ENCODE results near the gene ING3.
A peak's percentile ranks its signal among the peaks of the same experiment; 100 is the strongest.

ING3 gene, protein sequence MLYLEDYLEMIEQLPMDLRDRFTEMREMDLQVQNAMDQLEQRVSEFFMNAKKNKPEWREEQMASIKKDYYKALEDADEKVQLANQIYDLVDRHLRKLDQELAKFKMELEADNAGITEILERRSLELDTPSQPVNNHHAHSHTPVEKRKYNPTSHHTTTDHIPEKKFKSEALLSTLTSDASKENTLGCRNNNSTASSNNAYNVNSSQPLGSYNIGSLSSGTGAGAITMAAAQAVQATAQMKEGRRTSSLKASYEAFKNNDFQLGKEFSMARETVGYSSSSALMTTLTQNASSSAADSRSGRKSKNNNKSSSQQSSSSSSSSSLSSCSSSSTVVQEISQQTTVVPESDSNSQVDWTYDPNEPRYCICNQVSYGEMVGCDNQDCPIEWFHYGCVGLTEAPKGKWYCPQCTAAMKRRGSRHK

DNA sequence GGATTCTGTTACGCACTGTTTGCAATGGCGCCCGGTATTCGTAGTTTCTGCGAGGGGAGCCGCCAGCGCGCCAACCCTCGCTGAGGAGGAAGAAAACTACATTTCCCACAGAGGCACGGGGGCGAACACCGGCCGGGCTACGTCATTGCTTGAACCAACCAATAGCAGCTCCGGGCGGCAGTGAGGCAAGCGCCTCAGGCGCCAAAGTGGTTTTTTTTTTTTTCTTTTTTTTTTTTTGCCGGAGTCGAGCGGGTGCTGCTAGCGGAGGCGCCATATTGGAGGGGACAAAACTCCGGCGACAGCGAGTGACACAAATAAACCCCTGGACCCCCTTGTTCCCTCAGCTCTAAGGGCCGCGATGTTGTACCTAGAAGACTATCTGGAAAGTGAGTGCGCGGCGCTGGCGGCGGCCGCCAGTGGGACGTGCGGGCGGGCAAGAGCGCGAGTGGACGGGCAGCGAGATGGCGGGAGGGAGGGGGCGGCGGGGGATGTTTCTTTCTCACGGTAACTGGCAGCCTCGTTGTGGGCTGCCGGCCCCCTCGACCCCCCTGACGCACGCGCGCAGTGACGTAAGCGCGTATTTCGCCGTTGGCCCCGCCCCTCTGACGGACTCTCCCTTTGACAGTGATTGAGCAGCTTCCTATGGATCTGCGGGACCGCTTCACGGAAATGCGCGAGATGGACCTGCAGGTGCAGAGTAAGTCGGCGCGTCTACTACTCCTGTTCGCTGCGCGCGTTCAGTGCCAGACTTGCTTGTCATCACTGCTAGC, at the start of gene ING3:
Gene ING3 (plus strand): TSS at position 239 of the 770 bp plus-strand sequence. CDS start 120 bp downstream, at position 359.
- DNase-seq, result peak; percentile 81 to 99 (median 97)

DNA sequence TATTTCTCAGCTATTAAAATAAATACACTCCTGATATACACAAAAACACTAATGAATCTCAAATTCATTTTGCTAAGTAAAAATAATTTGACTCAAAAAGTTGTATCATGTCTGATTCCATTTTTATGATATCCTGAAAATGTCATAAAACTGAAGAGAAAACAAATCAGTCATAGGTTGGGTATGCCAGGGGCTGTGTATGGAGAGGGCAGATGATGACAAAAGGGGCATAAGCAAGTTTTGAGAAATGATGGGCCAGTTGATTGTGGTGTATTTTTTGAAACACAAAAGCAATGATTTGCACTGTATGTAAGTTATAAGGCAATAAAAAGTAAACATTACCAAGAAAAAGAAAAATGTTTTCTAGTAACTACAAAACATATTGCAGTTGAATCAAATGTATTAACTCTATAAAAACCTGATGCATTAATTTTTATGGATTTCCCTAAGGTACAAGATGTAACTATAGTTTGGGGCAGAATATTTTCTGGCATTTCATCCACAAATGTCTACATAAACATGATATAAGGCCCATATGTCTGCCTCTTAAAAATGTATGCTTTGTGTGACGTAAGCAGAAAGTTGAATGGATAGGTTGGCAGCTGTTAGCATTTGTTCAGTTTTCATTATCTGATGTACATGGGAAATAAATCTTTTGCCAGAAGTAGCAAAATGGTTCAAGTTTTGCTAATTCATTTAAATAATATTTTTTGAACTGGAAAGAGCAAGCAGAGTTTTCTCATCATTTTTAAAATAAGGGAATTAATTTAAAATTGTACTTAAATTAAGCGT, 35.1 kb upstream of the ING3 start:
- no peak for DNase-seq

DNA sequence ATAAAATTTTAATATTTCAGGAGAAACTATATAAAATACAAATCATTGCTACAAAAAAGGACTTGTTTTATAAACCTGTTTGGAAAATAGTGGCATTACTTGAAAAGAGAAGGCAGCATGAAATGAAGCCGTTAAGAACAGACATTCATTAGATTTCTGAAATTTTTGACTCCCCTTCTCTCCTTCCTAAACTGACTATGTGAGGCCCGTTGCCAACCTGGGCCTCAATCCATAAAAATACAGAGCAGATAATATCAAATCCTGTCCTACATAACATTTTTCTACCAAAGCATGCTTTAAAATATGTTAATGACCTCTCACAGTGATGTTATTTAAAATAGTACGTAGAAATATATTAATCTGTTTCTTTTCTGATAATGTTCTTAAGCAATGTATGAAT, 34.5 kb upstream of the ING3 start:
- DNase-seq, result no peak

DNA sequence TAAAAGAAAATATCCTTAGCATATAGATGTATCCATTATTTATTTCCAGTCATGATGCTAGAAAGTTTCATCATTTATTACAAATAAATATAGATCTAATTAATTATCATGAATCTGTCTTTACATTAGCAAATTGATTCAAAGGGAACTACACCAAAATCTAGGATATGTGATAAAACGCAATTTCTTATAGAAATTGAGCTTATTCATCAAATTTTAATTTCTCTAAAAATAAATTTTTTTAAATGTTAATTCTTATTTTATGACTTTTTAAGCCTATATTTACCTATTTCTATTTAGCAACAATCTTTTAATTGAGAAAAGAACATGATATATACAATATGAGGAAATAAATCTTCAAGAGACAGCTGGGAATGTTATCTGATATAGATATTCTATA, 34.0 kb upstream of the ING3 start:
- no peak for DNase-seq

DNA sequence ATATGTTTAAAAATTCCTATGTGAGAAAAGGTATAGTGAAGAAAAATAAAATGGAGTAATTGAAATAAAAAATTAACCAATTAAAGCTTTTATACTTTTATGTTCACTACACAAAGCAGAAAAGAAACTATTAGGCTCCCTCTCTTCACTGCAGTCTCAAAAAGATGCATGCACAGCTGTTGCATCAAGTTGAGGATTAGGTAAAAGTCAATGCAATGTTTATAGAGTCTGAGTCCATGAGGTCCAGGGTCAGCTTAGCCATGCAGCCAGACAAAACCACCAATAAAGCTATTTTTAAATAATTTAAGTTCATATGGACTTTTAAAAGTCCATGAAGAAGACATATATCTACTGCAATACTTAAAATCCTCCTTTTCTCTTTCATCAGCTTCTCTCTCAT, 31.1 kb upstream of the ING3 start:
- DNase-seq, result no peak

DNA sequence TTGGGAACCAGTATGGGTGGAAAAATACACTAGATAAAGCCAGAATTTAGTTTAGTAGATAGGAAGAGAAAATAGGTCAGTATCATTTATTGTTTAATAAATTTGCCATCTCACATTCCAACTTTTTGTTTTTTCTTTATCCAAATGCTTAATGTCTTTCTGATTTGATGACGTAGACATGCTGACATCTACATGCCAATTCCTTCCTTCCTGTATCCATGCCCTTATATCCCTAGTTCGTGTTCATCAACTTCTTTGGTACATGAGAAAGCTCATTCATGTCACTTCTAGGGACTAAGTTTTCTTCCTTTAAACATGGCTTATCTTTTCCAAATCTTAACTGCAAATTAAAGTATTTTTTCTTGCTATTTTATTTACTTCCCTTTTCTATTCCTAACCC, 30.5 kb upstream of the ING3 start:
- no peak for DNase-seq

DNA sequence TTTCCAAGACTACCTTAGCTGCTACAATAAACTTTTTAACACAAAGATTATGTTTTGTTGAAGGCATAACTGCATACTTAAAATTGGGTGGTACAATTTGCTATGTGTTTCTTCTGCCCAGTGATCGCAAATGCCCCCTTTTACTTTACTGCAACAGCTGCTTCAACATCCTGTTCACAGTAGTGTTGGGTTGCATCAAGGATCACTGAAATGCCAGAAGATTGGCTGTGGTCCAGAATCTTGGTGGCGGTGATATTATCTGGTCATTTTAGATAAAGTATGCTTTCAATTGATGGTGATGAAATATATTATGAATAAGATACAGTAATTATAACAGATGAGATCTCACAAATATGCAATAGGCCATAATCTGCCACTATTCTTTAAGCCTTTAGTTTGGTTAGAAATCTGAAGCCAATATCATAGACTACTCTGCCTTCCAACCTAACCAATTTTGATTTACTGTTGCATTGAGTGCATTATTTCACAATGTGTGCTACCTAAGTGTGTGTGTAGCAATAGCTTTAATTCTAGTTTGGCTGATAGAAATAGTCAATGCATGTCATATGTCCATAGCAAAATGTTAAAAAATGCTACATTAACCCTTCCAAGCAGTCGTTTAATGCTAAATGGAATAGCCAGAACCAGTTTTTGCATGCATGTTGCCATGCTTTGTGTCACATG, 29.8 kb upstream of the ING3 start:
- no peak for DNase-seq

DNA sequence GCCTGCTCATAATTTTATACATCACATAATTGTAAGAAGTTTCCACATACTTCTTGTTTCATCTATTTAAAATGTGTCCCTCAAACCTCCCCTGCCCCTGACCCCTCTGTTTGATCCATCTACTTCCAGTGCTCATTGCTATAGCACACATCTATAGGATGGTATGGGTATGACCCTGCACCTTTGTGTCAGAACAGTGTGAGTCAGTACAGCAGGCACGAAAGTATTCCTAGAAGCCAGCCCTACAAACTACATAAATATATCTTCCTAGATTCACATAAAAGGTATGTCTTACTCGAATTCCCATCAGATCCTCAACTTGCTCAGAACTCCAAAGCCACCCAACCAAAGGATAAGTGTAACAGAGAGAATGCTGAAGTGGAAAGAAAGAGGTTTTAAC, 25.7 kb upstream of the ING3 start:
- DNase-seq, result no peak

DNA sequence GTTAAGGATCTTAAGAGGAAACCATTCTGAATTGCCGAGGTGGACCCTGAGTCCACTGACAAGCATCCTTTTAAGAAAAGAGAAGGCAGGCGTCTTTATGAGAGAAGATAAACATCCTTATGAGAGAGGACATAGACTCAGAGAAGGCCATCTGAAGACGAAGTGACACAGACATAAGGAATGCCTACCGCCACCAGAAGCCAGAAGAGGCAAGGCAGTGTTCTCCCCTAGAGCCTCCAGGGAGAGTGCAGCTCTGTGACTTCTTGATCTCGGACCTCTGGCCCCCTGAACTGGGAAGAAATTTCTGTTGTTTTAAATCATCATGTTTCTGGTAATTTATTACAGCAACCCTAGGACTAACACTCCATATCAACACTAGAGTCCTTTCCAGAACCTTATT, 25.2 kb upstream of the ING3 start:
- DNase-seq, result no peak

DNA sequence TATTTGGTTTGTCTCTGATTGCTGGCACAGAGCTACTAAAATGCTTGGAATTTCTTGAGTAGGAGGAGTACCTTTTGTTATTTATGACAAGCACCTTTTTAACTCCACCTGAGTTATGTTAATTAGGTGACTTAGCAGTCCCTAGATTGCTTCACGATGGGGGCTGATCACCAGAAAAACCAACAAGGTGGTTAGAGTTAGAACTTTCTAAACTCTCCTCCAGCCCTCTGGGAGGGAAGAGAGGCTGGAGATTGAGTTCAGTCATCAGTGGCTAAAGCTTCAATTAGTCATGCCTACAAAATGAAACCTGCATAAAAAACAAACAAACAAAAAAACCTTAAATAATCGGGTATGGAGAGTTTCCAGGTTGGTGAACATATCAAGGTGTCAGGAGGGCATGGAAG, 23.6 kb upstream of the ING3 start:
- DNase-seq, result no peak

DNA sequence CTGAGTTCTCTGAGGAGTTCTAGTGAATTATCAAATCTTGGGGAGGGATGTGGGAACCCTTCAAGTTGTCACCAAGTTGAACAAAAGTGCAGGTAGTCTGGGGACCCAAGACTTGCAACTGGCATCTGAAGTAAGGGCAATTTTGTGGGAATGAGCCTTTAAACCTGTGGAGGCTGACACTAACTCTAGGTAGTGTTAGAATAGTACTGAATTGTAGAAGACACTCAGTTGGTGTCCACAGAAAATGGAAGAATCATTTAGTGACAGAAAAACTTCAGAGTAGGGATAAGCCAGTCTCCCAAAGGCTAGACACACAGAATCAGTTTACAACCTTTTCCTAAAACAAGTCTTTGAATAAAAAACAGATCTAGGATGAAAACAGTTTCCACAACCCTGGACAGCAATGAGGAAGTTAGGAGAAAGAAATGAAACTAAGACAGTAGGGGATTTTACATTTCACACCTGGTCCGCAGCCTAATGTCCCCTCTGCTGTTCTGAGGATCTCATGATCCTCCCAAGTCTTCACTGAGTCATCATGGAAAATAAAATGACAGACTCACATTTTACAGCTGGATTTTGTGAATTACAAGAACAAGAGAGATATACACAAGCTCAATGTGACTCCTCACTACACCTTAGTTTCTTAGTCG, 23.0 kb upstream of the ING3 start:
- DNase-seq, result no peak

DNA sequence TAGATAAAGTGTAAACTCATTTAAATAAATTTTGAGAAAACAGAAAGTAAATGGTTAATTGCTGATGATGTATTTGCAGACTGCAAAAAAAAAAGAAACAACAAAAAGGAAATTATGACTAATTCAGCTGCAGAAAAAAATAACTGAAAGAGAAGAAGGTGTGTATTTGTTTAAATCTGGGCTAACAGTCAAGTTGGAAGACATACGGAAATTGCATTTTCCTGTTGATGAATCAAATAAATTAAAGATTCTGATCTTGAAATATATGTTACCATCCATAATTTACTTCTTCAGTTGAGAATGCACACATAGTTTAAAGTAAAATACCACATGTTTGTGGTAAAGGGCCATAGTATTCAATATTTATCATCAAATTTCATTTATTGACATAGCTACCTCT, 19.3 kb upstream of the ING3 start:
- DNase-seq, result no peak

DNA sequence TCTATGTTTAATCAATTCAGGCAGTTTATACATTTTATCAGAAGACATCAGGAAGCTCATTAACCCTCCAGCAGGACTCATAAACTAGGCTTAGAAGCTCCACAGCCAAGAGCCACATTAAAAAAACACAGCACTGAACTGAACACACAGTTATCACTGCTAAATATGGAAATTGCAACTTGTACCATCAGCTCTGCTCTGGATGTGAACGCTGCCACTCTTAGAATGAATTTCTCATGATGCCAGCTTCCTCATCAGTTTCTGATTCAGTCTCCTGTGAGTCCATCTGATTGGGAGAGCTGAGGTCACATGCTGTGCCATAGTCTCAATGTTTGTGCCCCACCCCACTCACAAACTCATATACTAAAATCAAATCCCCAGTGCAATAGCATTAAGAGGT, 17.1 kb upstream of the ING3 start:
- DNase-seq, result no peak

DNA sequence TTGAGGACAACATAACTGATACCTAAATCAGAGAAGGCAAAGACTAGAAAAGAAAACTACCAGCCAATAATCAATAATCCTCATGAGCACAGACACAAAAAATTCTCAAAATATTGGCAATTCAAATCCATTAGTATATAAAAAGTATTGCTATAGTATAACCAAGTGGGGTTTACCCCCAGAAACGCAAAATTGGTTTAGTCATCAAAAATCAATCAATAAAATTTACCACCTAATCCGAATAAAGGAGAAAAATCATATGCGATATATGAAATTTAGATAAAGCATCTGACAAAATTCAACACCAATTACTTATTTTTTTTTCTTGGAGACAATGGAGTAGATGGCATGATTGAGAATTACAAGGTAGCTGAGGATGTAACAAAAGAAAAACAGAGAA, 11.2 kb upstream of the ING3 start:
- DNase-seq, result no peak

DNA sequence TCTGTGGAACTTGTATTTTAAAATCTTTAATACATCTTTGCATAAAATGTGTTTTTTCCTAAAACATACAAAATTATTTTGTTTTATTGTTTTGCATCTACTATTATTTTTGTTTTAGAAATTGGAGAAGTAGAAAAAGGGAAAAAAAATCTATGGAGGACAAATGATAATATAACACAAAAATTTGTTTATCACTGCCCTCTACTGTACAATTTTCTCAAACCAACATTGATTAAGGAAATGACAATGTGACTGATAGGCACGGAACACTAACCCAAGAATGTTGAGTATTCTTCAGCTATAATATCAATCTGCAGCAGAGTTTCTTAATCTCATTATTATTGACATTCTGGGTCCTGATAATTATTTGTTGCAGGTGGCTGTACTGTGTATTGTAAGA, 9.5 kb upstream of the ING3 start:
- no peak for DNase-seq

DNA sequence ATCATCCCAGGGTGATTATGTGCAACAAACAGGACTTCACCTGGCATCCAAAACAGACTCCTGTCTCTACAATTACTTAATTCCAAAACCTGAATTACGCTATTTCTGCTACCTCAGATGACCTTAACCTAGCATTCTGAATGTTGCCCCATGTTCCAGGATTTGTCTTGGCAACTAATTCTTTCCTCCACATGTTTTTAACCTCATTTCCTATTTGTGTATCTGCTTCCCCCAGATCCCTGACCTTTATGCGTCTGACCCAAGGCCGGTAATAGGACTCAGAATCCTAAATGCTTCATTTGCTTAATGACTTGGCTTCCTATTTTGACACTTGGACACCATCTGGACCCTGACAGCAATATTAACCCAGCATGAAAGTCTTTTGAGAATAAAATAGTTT, 8.7 kb upstream of the ING3 start:
- DNase-seq, result no peak

DNA sequence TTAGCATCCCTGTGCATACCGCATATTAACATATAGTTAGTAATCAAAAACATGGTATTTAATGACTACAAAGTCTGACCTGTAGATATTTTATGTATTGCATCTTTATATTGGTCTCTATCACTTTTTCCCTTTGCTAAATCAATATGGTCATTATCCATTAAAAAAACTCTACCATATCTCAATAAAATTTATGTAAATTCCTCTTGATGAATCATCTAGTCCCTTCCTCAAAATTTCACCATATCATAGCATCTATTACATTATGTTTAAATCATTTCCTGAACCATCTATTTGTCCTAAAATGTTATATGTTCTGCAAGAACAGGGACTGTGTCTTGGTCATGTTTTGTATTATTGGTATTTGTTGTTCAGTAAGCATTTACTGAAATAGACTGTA, 7.7 kb upstream of the ING3 start:
- DNase-seq, result no peak

DNA sequence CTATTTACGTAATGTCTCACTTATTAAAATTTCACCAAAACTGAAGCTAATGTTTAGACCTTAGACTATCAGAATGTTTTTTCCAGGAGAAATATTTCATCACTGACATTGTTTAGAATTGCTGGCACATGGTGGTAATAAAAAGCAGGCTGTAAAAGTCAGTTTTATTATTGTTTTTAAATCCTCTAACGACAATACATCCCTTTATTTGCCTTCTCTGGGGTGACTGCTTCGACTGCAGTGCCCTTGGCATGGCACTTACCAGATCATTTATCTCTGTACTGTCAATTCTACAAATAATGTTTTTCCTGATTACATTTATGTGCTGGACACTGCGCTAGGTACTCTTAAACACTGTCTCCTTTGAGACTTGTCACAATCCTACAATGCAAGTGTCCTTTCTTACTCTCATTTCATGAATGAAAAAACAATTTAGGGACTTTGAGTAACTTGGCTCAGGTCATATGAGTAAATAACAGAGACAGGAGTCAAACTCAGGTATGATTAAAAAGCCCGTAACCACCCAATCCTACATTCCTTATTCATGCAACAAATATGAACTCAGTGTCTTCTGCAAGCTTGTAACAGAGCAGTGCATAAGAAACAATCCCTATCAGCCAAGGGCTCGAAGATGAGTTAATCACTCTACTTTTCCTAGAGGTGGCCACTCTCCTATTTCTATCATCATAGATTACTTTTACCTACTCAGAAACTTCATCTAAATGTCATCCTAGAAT, 5.6 kb upstream of the ING3 start:
- DNase-seq, result no peak

DNA sequence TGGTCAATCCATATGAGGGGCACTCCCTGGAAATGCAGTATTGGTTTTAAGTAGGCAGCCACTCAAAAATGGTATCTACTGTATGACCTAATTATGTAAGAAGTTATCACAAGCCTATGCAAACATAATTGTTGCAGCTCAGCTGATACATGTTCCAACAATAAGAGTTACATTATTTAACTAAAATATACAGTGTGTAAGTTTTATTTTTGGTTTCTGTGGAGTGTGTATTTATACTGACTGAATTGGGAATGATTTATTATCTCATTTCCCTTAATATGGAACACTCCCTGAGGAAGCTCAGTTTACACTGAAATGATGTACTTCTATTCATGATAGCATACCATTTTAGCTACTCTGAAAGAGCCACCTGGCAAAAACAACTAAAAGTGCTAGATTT, 2.6 kb upstream of the ING3 start:
- DNase-seq, result no peak

DNA sequence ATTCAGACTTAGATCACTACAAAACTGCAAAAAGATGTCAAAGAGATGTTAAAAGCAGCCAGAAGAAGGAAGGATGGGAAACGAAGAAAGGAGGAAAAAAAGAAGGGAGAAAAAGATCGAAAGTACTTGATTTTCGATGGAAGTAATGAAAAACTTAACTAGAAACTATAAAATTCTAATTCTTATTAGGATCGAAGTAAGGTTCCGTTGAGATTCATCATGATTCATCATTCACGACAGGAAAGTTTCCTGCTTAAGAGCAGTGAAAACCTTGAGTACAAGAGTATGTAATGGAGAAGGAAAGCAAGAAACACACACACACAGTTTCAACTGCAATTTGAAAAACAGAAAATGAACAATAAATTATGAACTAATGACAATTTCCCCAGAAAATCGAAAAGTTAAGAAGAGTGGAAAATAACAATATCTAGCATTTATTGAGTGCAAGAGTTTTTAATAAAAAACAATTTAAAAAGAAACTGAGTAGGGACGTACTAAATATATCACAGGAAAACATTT, 1.1 kb upstream of the ING3 start:
- no peak for DNase-seq
